GM18909 (cell line): Measurements from ENCODE around the gene C1GALT1.

Experiments
- ATAC-seq: cut with Tn5 transposase; IDR thresholded peaks from one replicate; pipeline ENCODE4 v1.9.1; 2021; ENCODE audit warnings: mild to moderate bottlenecking; ENCODE audit not compliant: unreplicated experiment, poor library complexity

Gene C1GALT1

GRCh38 chr7:7265081-7266075 is 83.0 kb downstream of the C1GALT1 start:
- no peak for ATAC-seq

DNA sequence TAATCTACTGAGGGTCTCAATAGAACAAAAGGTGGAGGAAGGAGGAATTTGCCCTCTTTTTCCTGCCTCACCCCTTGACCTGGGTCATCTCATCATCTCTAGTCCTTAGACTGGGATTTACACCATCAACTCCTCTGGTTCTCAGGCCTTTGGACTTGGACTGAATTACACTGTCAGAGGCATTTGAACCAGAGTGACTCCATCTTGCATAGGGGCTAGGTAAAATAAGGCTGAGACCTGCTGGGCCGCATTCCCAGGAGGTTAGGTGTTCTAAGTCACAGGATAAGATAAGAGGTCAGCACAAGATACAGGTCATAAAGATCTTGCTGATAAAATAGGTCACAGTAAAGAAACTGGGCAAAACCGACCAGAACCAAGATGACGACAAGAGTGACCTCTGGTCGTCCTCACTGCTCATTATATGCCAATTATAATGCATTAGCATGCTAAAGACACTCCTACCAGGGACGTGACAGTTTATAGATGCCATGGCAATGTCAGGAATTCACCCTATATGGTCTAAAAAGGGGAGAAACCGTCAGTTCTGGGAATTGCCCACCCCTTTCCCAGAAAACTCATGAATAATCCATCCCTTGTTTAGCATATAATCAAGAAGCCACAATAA is 84.0 kb downstream of the C1GALT1 start:
- no peak for ATAC-seq

DNA sequence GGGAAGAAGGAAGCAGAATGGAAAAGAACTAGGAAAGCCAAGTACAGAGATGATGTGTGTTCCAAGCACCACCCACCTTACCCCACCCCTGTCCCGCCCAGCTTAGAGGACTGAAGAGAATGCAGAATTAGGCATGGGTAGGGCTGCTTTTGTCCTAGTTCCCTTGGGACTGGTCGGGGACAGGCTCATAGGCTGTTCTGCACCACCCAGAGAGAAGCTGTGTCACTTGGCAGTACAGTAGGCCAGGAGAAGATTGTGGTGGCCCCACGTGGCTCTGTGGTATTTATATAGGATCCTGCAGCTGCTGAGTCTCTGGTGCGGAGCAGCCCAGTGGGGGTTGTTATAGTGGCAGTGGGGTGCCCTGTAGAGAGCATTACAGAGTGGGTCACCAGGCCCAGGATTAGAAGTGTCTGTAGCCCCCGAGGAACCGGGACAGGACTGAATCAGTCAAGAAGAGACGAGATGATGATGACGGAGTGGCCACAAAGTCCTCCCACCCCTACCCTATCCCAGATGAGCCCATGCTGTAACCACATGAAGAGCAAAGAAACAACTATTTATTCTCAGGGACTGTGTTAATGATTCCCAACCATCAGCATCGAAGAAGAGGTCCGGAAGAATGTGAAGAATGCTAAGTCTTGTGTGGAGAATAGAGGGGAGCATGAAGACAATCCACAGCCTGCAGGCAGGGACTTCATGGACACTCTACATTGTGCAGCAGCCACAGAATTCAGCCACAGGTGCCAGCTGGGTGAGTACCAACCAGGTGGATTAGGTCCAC is 88.9 kb downstream of the C1GALT1 start:
- no peak for ATAC-seq

- no peak for ATAC-seq
These were observed 90.0 kb downstream of the C1GALT1 start for GRCh38 chr7:7272294-7272693.

DNA sequence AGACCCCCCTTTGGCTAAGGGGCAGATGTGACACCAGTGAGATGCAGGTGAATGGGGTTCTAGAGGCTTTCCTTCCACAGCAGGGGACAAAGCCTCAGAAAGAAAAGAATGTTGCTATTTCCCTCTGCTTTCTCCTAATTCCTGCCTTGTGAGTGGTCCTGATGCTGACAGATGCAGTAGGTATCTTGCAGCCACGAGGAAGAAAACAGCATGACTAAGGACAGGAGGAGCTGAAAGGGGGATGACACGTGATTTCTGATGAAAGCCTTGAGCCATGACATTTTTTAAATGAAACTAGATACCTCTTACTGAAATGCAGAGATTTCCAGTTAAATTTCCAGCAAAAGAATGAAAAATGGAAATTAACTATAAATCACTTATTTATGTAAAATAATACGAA is 92.4 kb downstream of the C1GALT1 start:
- no peak for ATAC-seq

- ATAC-seq: no peak
These were observed 93.8 kb downstream of the C1GALT1 start for GRCh38 chr7:7276161-7276560.

DNA sequence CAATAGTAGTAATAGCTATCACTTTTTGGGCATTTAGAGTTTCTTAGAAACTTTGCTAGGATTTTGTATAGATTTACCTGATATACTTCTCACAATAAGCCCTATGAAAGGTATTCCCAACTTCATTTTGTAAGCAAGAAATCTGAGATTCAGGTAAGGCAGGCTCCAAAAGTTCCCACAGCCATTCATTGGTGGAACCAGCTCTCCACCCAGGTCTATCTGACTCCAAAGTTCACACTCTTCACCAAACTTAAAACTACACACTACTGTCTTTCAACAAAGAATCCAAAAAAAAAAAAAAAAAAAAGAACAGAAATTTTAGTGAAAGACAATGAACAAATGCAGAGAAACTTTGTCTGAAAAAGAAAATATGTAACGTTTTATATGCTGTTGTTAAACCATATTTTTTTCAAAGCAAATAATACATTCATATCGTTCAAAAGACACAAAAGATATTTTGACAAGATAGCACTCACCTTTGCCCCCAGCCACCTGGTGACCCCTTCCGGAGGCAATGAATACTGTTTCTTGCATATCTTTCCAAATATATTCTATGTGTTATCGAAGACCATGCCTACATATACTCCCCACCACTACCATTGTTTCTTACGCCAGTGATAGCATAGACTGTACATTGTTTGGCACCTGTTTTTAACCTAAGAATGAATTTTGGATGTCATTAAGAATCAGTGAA is 108.2 kb downstream of the C1GALT1 start:
- ATAC-seq: no peak

GRCh38 chr7:7292085-7292484 is 109.7 kb downstream of the C1GALT1 start:
- ATAC-seq: no peak

DNA sequence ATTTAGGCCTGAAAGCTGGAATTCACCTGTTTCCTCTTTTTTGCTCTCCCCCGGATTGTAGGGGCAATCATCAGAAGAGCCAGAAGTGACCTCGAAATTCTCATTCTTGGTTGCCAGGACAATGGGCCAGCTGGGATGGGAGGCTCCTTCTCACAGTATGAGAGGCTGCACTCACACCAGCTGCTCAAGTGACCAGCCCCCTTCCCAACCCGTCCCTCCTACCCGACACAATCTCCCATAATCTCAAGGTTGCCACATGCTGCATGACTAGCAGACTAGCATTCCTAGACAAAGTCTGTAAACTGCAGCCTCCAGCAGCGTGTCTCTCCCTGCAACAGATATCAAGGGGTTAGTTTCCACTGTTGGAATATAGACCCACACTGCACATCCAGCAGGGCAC is 110.3 kb downstream of the C1GALT1 start:
- ATAC-seq: no peak

GRCh38 chr7:7293092-7293491 is 110.7 kb downstream of the C1GALT1 start:
- no peak for ATAC-seq

GRCh38 chr7:7294911-7295310 is 112.6 kb downstream of the C1GALT1 start:
- no peak for ATAC-seq
